Neural cell (in vitro differentiated cells): ENCODE results near the gene POLR3B.

Experiments
- CTCF ChIP-seq: fragments of 450-650 bp; IDR thresholded peaks from 2 replicates; pipeline ENCODE4 v1.5.1; 2014; ENCODE audit warnings: antibody characterized with exemption, mild to moderate bottlenecking, moderate library complexity; ENCODE audit not compliant: poor library complexity, severe bottlenecking
- EP300 ChIP-seq: fragments of 450-650 bp; conservative IDR thresholded peaks from 2 replicates; pipeline ENCODE4 v1.6.1; 2014; ENCODE audit warnings: antibody characterized with exemption, mild to moderate bottlenecking, moderate library complexity; ENCODE audit not compliant: poor library complexity, severe bottlenecking
- EZH2 ChIP-seq: fragments of 200-600, 300-800 bp; shearing (Covaris generic), sonication (generic); IDR thresholded peaks from 2 replicates; pipeline ENCODE4 v1.6.1; 2014; ENCODE audit warnings: antibody characterized with exemption, low read length, borderline replicate concordance, mild to moderate bottlenecking; ENCODE audit not compliant: insufficient read depth, poor library complexity, severe bottlenecking
- MXI1 ChIP-seq: fragments of 450-650 bp; conservative IDR thresholded peaks from 2 replicates; pipeline ENCODE4 v1.6.1; 2014; ENCODE audit warnings: antibody characterized with exemption, mild to moderate bottlenecking; ENCODE audit not compliant: poor library complexity, severe bottlenecking
- POLR2AphosphoS5 ChIP-seq: IDR thresholded peaks from 2 replicates; pipeline ENCODE4 v1.6.1; 2012
- RAD21 ChIP-seq: fragments of 450-650 bp; conservative IDR thresholded peaks from 2 replicates; pipeline ENCODE4 v1.6.1; 2014; ENCODE audit warnings: antibody characterized with exemption, mild to moderate bottlenecking, moderate library complexity
- SMC3 ChIP-seq: fragments of 450-650 bp; conservative IDR thresholded peaks from 2 replicates; pipeline ENCODE4 v1.6.1; 2014; ENCODE audit warnings: antibody characterized with exemption, mild to moderate bottlenecking, moderate library complexity; ENCODE audit not compliant: poor library complexity
- TAF1 ChIP-seq: IDR thresholded peaks from 2 replicates; pipeline ENCODE4 v1.6.1; 2012; ENCODE audit warnings: low read depth

- TF ChIP-seq POLR2AphosphoS5 (no peak), CTCF (no peak), EZH2 (no peak), EP300 (no peak), MXI1 (no peak), TAF1 (no peak), RAD21 (no peak), SMC3 (no peak)
These were observed 55.0 kb downstream of the POLR3B start for GRCh38 chr12:106412563-106412962.
